Inflammatory macrophage treated with lipopolysaccharide for 4 hours (primary cell): ENCODE data around the gene FAU.

Experiments used
- DNase-seq: peaks from one replicate; pipeline ENCODE4 v3.0.0-alpha.2; 2020

The FAU gene

DNA sequence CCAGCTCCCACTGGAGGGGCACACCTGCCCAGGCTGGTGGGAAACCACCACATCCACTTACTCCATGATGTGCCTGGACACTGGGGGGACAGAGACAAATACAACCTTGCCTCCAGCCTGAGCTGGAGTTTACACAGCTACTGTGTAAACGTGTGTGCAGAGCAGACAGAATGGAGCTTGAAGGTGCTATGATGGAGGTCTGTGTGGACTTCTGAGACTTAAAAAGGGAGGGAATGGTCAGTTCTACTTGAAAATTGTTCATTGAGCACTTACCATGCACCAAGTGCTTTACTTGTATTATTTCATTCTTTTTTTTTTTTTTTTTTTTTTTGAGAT, 49.3 kb downstream of the FAU start:
- no peak for DNase-seq

DNA sequence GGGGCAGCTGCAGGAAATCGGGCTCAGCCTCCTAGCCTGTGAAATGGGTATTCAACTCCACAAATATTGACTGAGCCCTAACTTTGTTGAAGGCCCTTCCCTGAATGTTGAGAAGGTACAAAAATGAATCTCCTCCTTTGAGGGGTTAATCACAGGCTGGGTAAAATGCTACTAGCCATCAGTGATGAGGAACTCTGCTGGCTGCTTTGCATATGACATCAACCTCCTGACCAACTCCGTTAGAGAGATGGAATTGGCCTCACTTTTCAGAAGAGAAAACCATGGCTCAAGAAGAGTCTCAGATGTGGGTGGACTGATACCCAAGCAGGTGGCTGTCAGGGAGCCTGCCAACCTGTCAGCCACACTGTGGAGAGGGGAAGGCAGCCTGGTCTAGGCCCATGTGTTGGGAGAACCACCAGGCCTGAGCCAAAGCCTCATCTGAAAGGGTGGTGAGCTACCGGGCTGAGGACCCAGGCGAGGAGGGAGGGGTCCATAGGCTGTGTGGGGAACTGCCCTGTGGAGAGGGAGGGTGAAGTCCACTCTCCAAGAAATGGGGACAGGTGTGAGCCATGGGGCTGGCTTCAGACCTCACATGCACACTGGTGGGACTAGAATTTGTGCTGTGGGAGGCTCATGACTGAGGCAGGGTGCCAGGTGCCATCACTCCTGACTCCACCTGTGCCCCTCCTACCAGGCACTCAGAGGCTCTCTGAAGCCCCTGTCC, 49.9 kb downstream of the FAU start:
- DNase-seq, result peak; percentile 56
